DND-41 (cell line): ENCODE results near the gene AMZ2.

ENCODE experiments used
- ATAC-seq: fragments of 200-7000 bp; cut with Tn5 transposase; 3 replicates; pipeline ENCODE4 v1.9.1; 2021; ENCODE audit warnings: low read depth; ENCODE audit not compliant: insufficient read depth
- DNase-seq: peaks from one replicate; pipeline ENCODE4 v3.0.0-alpha.2; 2020
- H2AFZ ChIP-seq: 2 replicates; pipeline ENCODE4 v1.6.0; 2012; ENCODE audit warnings: low read depth, low read length
- H3K27ac ChIP-seq: 2 replicates; pipeline ENCODE4 v1.5.1; 2012; ENCODE audit warnings: low read length, inconsistent platforms
- H3K27me3 ChIP-seq: fragments of 200-600 bp; sonication (generic); 2 replicates; pipeline ENCODE4 v1.6.0; 2012; ENCODE audit warnings: low read length, mild to moderate bottlenecking, inconsistent platforms; ENCODE audit not compliant: insufficient read depth, poor library complexity
- H3K36me3 ChIP-seq: 2 replicates; pipeline ENCODE4 v1.5.1; 2012; ENCODE audit warnings: low read length, inconsistent platforms; ENCODE audit not compliant: insufficient read depth
- H3K4me1 ChIP-seq: 2 replicates; pipeline ENCODE4 v1.5.1; 2012; ENCODE audit warnings: mild to moderate bottlenecking, low read length; ENCODE audit not compliant: insufficient read depth
- H3K4me2 ChIP-seq: 2 replicates; pipeline ENCODE4 v1.6.0; 2012; ENCODE audit warnings: mild to moderate bottlenecking, moderate library complexity, low read length, inconsistent platforms; ENCODE audit not compliant: insufficient read depth
- H3K4me3 ChIP-seq, 2 experiments: fragments of 200-600 bp in 1 of 2; shearing (Covaris generic) in 1 of 2; 2 replicates each; pipeline ENCODE4 v1.5.1; 2012 to 2016; ENCODE audit warnings: inconsistent platforms in 2 of 2, low read length in 2 of 2, mild to moderate bottlenecking in 2 of 2, low read depth in 1 of 2, moderate library complexity in 1 of 2
- H3K79me2 ChIP-seq: 2 replicates; pipeline ENCODE4 v1.6.0; 2012; ENCODE audit warnings: low read length, inconsistent platforms; ENCODE audit not compliant: insufficient read depth
- H3K9ac ChIP-seq: 2 replicates; pipeline ENCODE4 v1.6.0; 2012; ENCODE audit warnings: low read depth, mild to moderate bottlenecking, inconsistent platforms, low read length, moderate library complexity
- H3K9me3 ChIP-seq: 2 replicates; pipeline ENCODE4 v1.5.1; 2012; ENCODE audit warnings: low read length, moderate library complexity, mild to moderate bottlenecking, inconsistent platforms; ENCODE audit not compliant: insufficient read depth, severe bottlenecking
- H4K20me1 ChIP-seq: 2 replicates; pipeline ENCODE4 v1.6.0; 2012; ENCODE audit warnings: low read length; ENCODE audit not compliant: insufficient read depth
- EZH2 ChIP-seq: IDR thresholded peaks from 3 replicates; pipeline ENCODE4 v1.6.1; 2012; ENCODE audit warnings: borderline replicate concordance, low read depth, mild to moderate bottlenecking, moderate library complexity, low read length, inconsistent platforms; ENCODE audit not compliant: severe bottlenecking
- TF ChIP-seq, protein P1 (sequence below): IDR thresholded peaks from 2 replicates; pipeline ENCODE4 v1.5.1; 2012; ENCODE audit warnings: borderline replicate concordance, low read length, moderate library complexity, mild to moderate bottlenecking; ENCODE audit not compliant: poor library complexity, severe bottlenecking; ENCODE audit errors: extremely low read depth

Gene AMZ2

DNA sequence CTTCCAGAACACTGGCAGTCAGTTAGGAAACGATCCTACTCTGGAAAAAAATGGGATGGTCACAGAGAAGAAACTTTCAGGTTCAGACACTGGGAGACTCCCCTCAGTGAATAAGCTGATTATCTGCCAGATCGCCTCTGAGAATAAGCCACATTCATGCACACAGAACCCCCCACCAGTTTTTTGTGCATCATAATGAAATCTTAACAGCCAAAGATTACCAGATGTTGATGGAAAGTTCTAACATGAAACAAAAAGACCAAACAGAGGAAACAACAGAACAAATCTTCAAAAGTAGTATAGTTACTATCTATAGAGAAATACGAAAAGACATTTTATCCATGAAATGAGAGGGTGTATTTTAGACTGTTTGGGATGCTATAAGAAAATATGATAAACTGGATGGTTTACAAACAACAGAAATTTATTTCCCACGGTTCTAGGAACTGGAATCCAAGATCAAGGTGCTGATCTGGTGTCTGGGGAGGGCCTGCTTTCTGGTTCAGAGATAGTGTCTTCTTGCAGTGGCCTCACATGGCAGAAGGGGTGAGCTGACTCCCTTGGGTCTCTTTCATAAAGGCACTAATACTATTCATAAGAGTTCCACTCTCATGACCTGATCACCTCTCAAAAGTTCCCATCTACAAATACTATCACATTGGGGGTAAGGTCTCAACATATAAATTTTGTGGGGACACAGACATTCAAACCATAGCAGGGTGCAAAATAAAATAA lies 8.0 kb upstream of the AMZ2 start:
- H3K27ac ChIP-seq = peak overlapping the region; percentile 62
- ATAC-seq = no peak
- DNase-seq = no peak
- no peak overlapping the region for H3K4me3 ChIP-seq
- no peaks in the 10 kb centered on the region for H3K36me3 ChIP-seq
- H3K9ac ChIP-seq = no peak overlapping the region
- no peaks in the 10 kb centered on the region for H3K9me3 ChIP-seq
- TF ChIP-seq, protein P1, sequence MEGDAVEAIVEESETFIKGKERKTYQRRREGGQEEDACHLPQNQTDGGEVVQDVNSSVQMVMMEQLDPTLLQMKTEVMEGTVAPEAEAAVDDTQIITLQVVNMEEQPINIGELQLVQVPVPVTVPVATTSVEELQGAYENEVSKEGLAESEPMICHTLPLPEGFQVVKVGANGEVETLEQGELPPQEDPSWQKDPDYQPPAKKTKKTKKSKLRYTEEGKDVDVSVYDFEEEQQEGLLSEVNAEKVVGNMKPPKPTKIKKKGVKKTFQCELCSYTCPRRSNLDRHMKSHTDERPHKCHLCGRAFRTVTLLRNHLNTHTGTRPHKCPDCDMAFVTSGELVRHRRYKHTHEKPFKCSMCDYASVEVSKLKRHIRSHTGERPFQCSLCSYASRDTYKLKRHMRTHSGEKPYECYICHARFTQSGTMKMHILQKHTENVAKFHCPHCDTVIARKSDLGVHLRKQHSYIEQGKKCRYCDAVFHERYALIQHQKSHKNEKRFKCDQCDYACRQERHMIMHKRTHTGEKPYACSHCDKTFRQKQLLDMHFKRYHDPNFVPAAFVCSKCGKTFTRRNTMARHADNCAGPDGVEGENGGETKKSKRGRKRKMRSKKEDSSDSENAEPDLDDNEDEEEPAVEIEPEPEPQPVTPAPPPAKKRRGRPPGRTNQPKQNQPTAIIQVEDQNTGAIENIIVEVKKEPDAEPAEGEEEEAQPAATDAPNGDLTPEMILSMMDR = no peak
- no peak for TF ChIP-seq EZH2
- peaks cover 32% of the 10 kb centered on the region for H3K4me1 ChIP-seq
- no peak overlapping the region; the same call in 1 of the 2 replicates for H3K4me2 ChIP-seq
- H2AFZ ChIP-seq = no peak overlapping the region
- no peaks in the 10 kb centered on the region for H4K20me1 ChIP-seq
- no peaks in the 10 kb centered on the region for H3K27me3 ChIP-seq
- no peaks in the 10 kb centered on the region for H3K79me2 ChIP-seq

DNA sequence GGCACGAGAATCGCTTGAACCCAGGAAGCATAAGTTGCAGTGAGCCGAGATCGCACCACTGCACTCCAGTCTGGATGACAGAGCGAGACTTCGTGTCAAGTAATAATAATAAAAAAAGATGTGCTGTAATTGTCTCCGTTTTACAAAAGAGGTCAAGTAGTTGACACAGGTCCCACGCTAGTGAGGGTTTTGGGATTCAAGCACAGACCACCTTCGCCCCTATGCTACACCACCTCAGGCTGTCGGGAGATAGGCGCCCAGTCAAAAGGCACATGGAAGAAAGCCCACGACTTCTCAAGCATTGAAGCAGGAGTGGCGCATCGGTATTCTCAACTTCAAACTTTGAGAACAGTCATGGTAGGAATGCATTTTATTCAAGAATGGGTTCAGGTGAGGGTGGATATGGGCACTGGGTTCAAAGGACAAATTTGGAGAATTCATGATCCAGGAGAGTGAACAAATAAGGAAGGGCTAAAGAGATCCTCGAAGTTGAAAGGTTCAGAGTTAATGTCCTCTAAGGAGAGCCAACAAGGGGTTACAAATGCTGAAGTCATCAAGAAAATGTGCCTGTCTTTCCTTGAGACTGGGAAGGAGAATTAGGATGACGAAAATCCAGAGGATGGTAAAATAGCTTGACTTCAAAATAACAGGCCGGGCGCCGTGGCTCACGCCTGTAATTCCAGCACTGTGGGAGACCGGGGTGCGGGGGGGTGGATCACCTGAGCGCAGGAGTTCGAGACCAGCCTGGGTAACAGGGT lies 1.4 kb upstream of the AMZ2 start:
- peak overlapping the region; percentile 87 for H3K4me2 ChIP-seq
- H2AFZ ChIP-seq = no peak overlapping the region
- H3K9ac ChIP-seq = peak overlapping the region; percentile 81
- H3K27me3 ChIP-seq = no peaks in the 10 kb centered on the region
- H3K4me1 ChIP-seq = peaks cover 30% of the 10 kb centered on the region
- peak overlapping the region; percentile 93; the same call in 1 of the 2 replicates for H3K27ac ChIP-seq
- TF ChIP-seq EZH2 = no peak
- TF ChIP-seq, protein P1 = no peak
- peaks cover 31% of the 10 kb centered on the region for H3K79me2 ChIP-seq
- no peaks in the 10 kb centered on the region for H3K9me3 ChIP-seq
- H4K20me1 ChIP-seq = no peaks in the 10 kb centered on the region
- H3K36me3 ChIP-seq = peaks cover 17% of the 10 kb centered on the region
- no peak for ATAC-seq
- peak overlapping the region in 1 of 2 experiments; percentile 69; a peak in 3 of 4 replicates for H3K4me3 ChIP-seq
- no peak for DNase-seq

DNA sequence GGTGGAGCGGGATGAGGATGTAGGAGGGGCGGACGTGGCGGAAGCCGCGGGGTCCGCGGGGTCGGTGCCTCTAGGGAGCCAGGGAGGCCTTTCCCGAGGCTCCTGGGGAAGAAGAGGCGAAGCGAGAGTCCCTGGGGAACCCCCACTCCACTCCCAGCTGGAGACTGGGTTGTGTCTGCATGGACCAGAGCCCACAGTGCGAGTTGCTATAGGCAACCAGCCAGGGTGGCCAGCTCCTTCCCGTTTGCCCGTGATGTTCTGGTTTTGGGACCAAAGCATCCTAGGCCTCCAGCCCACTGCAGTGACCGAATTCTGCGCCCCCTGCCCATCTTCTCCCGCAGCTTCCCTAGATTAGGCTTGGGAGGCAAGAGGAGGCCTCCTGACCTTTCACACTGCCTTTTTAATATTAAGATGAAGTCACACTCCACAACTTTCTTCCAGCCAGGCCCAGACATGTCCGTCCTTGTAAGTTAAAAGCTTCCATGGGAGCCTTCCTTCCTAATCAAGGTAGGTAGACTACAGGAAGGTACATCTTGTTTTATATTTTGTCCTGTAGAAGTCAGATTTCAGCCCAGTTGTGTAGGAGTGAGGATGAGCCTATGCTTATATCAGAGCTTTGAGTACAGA lies 469 bp downstream of the AMZ2 start:
- peak overlapping the region; percentile 83 for H2AFZ ChIP-seq
- H3K4me1 ChIP-seq = peaks cover 45% of the 10 kb centered on the region
- peaks cover 31% of the 10 kb centered on the region for H3K79me2 ChIP-seq
- peaks cover 18% of the 10 kb centered on the region for H3K36me3 ChIP-seq
- no peaks in the 10 kb centered on the region for H3K27me3 ChIP-seq
- no peaks in the 10 kb centered on the region for H3K9me3 ChIP-seq
- peak overlapping the region; percentile 87 for H3K4me2 ChIP-seq
- no peak for TF ChIP-seq EZH2
- TF ChIP-seq, protein P1 = no peak
- H4K20me1 ChIP-seq = no peaks in the 10 kb centered on the region
- H3K4me3 ChIP-seq = peak overlapping the region; percentile 52 to 69; a peak in 3 of 4 replicates
- H3K9ac ChIP-seq = peak overlapping the region; percentile 81
- DNase-seq (no peak), ATAC-seq (no peak)
- peak overlapping the region; percentile 93 for H3K27ac ChIP-seq
